Activated CD8-positive, alpha-beta memory T cell treated with anti-CD3 and anti-CD28 coated beads, Interleukin-2, amount 10 ng/mL, durations not matched to agents 7 days and 5 days (primary cell): ENCODE results near the gene RIC8A. TPM values are rescaled to one million over a fixed set of nuclear protein-coding genes. Genes with fewer than 3 reads are reported as not detected.
A peak's percentile ranks its signal among the peaks of the same experiment; 100 is the strongest.

Experiments used
- ATAC-seq: fragments of 150-1000 bp; cut with Tn5 transposase; one replicate; pipeline ENCODE4 v1.10.0; 2021; ENCODE audit warnings: moderate library complexity
- CTCF ChIA-PET: fragments of 350-600 bp; sonication (Branson Sonifier 250); formaldehyde crosslinking; loops from one replicate; lab custom pipeline; 2021; ENCODE audit warnings: antibody characterized with exemption; lab: Charles Lee
- DNase-seq: peaks from one replicate; pipeline ENCODE4 v3.0.0-alpha.2; 2020
- H3K27ac Mint-ChIP-seq: one replicate; pipeline ENCODE4 v1.8.0; 2021; ENCODE audit warnings: mild to moderate bottlenecking, mixed read lengths
- H3K27me3 Mint-ChIP-seq: one replicate; pipeline ENCODE4 v1.8.0; 2021; ENCODE audit warnings: mixed read lengths
- H3K36me3 Mint-ChIP-seq: one replicate; pipeline ENCODE4 v1.8.0; 2021; ENCODE audit warnings: mild to moderate bottlenecking, mixed read lengths
- H3K4me1 Mint-ChIP-seq: one replicate; pipeline ENCODE4 v1.8.0; 2021; ENCODE audit warnings: mixed read lengths
- H3K4me3 Mint-ChIP-seq: one replicate; pipeline ENCODE4 v1.8.0; 2021; ENCODE audit warnings: mild to moderate bottlenecking, moderate library complexity, mixed read lengths
- H3K9me3 Mint-ChIP-seq: one replicate; pipeline ENCODE4 v1.8.0; 2022; ENCODE audit warnings: low read depth, mixed read lengths
- total RNA-seq, 2 experiments: library from RNA; stranded (reverse); gene quantifications; one replicate each; pipeline ENCODE4 v1.2.3, GENCODE V29; 2021

Gene RIC8A
- total RNA-seq, 2 experiments from 2014 or later, result 110 to 113 TPM

DNA sequence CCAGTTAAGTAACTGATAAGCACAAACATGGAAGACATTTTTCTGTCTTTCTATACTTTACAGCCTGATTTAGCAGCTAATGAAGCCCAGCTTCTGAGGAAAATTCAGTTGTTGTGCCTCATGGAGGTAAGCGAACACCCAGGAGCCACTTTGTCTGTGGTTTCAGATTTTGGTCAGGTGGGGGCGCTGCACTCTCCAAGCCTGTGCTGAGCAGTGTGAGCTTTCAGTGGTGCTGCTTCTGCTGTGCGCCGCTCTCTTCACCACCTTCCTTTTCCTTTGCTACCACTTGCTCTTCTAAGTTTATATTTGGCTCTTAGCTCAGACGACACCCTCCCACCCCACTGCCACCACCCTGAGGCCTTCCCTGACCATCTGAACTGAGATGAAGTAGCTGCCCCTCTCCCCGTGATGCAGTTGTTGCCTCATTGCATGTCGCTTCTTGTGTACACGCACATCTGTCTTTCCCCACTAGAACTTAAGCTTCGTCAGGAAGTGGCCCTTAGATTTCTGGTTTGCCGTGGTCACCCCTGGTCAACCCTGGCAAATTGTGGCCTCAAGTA, 43.3 kb downstream of the RIC8A start:
- Mint-ChIP-seq H3K4me3 (no peak overlapping the region), H3K27me3 (no peaks in the 10 kb centered on the region), H3K27ac (peak overlapping the region; percentile 49), H3K9me3 (no peaks in the 10 kb centered on the region), H3K4me1 (peaks cover 12% of the 10 kb centered on the region), H3K36me3 (peaks cover 48% of the 10 kb centered on the region)
- CTCF ChIA-PET, result interaction anchor here (0.7 to 4.7 kb wide), 37 partner anchors 10 to 472 kb away, joined by 3 to 45 read pairs (median 6); partner anchors contain the start of genes BET1L, IFITM2, IFITM5 and NLRP6
- ATAC-seq (peak; percentile 97), DNase-seq (peak; percentile 83)

DNA sequence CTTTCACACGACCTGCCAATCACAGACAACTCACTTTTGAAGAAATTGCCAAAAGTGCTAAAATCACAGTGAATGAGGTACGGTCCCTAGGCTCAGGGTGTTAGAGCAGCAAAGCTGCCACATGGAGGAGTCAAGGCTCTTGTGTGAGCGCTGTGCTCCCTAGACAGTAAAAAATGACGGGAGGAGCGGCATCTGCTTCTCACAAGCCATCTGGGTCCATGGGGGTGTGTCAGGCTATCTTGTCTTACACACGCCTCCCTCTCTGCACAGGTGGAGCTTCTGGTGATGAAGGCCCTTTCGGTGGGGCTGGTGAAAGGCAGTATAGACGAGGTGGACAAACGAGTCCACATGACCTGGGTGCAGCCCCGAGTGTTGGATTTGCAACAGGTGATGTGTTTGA, 44.0 kb downstream of the RIC8A start:
- DNase-seq (peak; percentile 39), ATAC-seq (no peak)
- Mint-ChIP-seq H3K4me1 (peaks cover 11% of the 10 kb centered on the region), H3K27me3 (no peaks in the 10 kb centered on the region), H3K4me3 (no peak overlapping the region), H3K27ac (no peak overlapping the region), H3K9me3 (no peaks in the 10 kb centered on the region), H3K36me3 (peaks cover 43% of the 10 kb centered on the region)
- CTCF ChIA-PET, result interaction anchor here (1.1 to 4.7 kb wide), 28 partner anchors 9 to 471 kb away, joined by 3 to 45 read pairs (median 8); partner anchors contain the start of genes IFITM5, NLRP6, PGGHG and PSMD13

- Mint-ChIP-seq H3K36me3 (peaks cover 34% of the 10 kb centered on the region), H3K4me3 (no peak overlapping the region), H3K27me3 (no peaks in the 10 kb centered on the region)
Observed at GRCh38 chr11:252666-253065, 45.2 kb downstream of the RIC8A start.

GRCh38 chr11:253160-253885, 45.8 kb downstream of the RIC8A start:
- Mint-ChIP-seq H3K27ac (no peak overlapping the region), H3K4me1 (peaks cover 11% of the 10 kb centered on the region), H3K27me3 (no peaks in the 10 kb centered on the region), H3K9me3 (no peaks in the 10 kb centered on the region), H3K36me3 (peaks cover 28% of the 10 kb centered on the region), H3K4me3 (no peak overlapping the region)
- CTCF ChIA-PET, result interaction anchor here (0.7 to 3.9 kb wide), 3 partner anchors 13 to 52 kb away, joined by 3 to 26 read pairs (median 3); no protein-coding TSS in a partner anchor
- DNase-seq (no peak), ATAC-seq (no peak)

More at GRCh38 chr11:252666-253065, 45.2 kb downstream of the RIC8A start:
- CTCF ChIA-PET, result interaction anchor here (2.5 to 4.7 kb wide), 6 partner anchors 8 to 196 kb away, joined by 14 to 45 read pairs (median 28); partner anchors contain the start of gene PGGHG
- ATAC-seq (no peak), DNase-seq (no peak)
- Mint-ChIP-seq H3K9me3 (no peaks in the 10 kb centered on the region), H3K27ac (no peak overlapping the region), H3K4me1 (peaks cover 11% of the 10 kb centered on the region)

GRCh38 chr11:253886-254270, 46.4 kb downstream of the RIC8A start:
- Mint-ChIP-seq H3K27me3 (no peaks in the 10 kb centered on the region), H3K4me3 (no peak overlapping the region), H3K27ac (no peak overlapping the region), H3K36me3 (peaks cover 26% of the 10 kb centered on the region), H3K4me1 (peaks cover 11% of the 10 kb centered on the region), H3K9me3 (no peaks in the 10 kb centered on the region)
- CTCF ChIA-PET, result interaction anchor here (0.7 to 1.4 kb wide), 2 partner anchors 13 to 15 kb away, joined by 3 read pairs; no protein-coding TSS in a partner anchor
- ATAC-seq (no peak), DNase-seq (no peak)

GRCh38 chr11:255176-255575, 47.7 kb downstream of the RIC8A start:
- peaks cover 8% of the 10 kb centered on the region for H3K4me1 Mint-ChIP-seq
- H3K27me3 Mint-ChIP-seq, result peaks cover 2% of the 10 kb centered on the region
- H3K36me3 Mint-ChIP-seq, result peaks cover 22% of the 10 kb centered on the region
- no peak overlapping the region for H3K4me3 Mint-ChIP-seq
- DNase-seq (no peak), ATAC-seq (no peak)
- CTCF ChIA-PET, result no interaction called here
- H3K9me3 Mint-ChIP-seq, result no peaks in the 10 kb centered on the region
- no peak overlapping the region for H3K27ac Mint-ChIP-seq

DNA sequence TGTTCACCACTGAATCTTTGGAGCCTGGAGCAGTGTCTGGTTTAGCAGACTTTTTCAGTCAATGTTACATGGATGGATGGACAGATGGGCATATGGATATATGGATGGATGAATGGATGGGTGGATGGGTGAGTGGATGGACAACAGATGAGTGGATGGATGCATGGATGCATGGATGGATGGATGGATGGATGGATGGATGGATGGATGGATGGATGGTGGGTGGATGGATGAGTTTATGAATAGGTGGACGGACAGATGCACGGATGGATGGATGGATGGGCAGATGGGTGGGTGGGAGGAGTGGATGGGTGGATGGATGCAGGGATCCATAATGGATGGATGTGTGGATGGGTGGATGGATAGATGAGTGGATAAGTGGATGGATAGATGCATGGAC, 48.3 kb downstream of the RIC8A start:
- ATAC-seq (no peak), DNase-seq (peak; percentile 18)
- Mint-ChIP-seq H3K4me1 (peaks cover 3% of the 10 kb centered on the region), H3K27ac (no peak overlapping the region), H3K27me3 (peaks cover 2% of the 10 kb centered on the region), H3K9me3 (no peaks in the 10 kb centered on the region), H3K4me3 (no peak overlapping the region), H3K36me3 (peaks cover 18% of the 10 kb centered on the region)
- CTCF ChIA-PET, result no interaction called here

- CTCF ChIA-PET, result interaction anchor here (6.5 kb wide), 1 partner anchor 7 kb away, joined by 45 read pairs; no protein-coding TSS in a partner anchor
- H3K4me1 Mint-ChIP-seq, result peaks cover under 1% of the 10 kb centered on the region
- DNase-seq, result no peak
- H3K4me3 Mint-ChIP-seq, result no peak overlapping the region
- H3K36me3 Mint-ChIP-seq, result peaks cover 11% of the 10 kb centered on the region
- H3K27ac Mint-ChIP-seq, result no peak overlapping the region
- no peak for ATAC-seq
- H3K9me3 Mint-ChIP-seq, result no peaks in the 10 kb centered on the region
- H3K27me3 Mint-ChIP-seq, result peaks cover 2% of the 10 kb centered on the region
Observed at GRCh38 chr11:256952-257737, 49.6 kb downstream of the RIC8A start.

DNA sequence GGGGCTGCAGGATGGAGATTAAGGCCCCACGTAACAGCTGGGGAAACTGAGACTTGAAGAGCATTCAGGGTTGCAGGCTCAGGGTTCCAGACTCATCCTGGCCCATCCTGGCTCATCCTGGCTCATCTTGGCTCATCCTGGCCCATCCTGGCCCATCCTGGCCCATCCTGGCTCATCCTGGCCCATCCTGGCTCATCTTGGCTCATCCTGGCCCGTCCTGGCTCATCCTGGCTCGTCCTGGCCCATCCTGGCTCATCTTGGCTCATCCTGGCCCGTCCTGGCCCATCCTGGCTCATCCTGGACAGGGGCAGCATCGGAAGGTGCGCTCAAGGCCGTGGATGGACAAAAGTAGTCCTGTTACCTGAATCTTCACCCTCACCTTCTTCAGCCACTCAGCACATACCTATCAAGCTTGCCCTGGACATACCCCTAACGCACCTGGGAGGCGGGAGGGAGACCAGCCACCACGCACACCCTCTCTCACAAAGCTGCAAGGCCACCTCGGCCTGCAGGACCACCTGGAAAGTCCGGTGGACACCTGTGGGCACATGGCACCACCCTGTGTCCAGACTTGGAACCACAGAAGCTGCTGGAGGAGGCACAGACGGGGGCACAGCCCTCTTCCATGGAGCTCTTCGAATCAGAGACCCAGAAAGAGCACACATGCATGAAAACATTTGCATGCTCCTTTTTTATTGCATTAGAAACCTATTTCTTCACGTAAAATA, 50.4 kb downstream of the RIC8A start:
- no peak for DNase-seq
- peaks cover 2% of the 10 kb centered on the region for H3K4me1 Mint-ChIP-seq
- no peak overlapping the region for H3K4me3 Mint-ChIP-seq
- H3K9me3 Mint-ChIP-seq, result no peaks in the 10 kb centered on the region
- H3K27ac Mint-ChIP-seq, result no peak overlapping the region
- peaks cover 2% of the 10 kb centered on the region for H3K27me3 Mint-ChIP-seq
- ATAC-seq, result no peak
- H3K36me3 Mint-ChIP-seq, result peaks cover 6% of the 10 kb centered on the region
- CTCF ChIA-PET, result interaction anchor here (1.0 to 6.5 kb wide), 3 partner anchors 8 to 48 kb away, joined by 3 to 45 read pairs (median 3); no protein-coding TSS in a partner anchor

DNA sequence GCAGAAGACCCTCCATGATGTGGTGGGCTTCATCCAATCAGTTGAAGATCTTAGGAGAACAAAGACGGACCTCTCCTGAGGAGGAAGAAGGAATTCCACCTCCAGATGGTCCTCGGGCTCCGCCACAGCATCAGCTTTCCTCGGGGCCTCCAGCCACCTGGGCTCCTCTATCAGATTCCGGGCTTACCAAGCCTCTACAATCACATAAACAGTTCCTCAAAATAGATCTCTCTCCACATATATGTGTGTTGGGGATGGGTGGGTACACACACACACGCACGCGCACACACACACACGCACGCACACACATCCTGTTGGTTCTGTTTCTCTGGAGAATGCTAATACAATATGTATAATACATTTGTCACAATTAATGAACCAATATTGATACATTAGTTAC, 51.9 kb downstream of the RIC8A start:
- peaks cover 2% of the 10 kb centered on the region for H3K4me1 Mint-ChIP-seq
- H3K27ac Mint-ChIP-seq, result no peak overlapping the region
- peaks cover 2% of the 10 kb centered on the region for H3K27me3 Mint-ChIP-seq
- no peaks in the 10 kb centered on the region for H3K9me3 Mint-ChIP-seq
- DNase-seq (no peak), ATAC-seq (no peak)
- no peaks in the 10 kb centered on the region for H3K36me3 Mint-ChIP-seq
- CTCF ChIA-PET, result interaction anchor here (1.3 to 6.5 kb wide), 2 partner anchors 9 to 188 kb away, joined by 4 to 45 read pairs; no protein-coding TSS in a partner anchor
- no peak overlapping the region for H3K4me3 Mint-ChIP-seq

DNA sequence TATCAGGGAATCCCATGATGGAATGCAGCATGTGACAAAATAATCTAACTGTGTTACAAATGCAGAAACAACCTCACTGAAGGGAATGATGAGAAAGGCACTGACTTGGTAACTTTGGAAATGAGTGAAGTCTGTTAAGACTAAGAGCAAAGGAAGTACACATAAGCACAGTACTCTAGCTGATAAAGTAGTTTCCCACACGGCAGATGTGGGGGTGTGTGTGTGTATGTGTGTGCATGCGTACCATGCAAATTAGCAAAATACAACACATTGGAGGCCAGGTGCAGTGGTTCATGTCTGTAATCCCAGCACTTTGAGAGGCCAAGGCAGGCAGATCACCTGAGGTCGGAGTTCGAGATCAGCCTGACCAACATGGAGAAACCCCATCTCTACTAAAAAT, 54.1 kb downstream of the RIC8A start:
- no peaks in the 10 kb centered on the region for H3K9me3 Mint-ChIP-seq
- H3K36me3 Mint-ChIP-seq, result no peaks in the 10 kb centered on the region
- no peak overlapping the region for H3K4me3 Mint-ChIP-seq
- H3K27ac Mint-ChIP-seq, result no peak overlapping the region
- ATAC-seq, result no peak
- H3K4me1 Mint-ChIP-seq, result peaks cover 4% of the 10 kb centered on the region
- peaks cover 2% of the 10 kb centered on the region for H3K27me3 Mint-ChIP-seq
- CTCF ChIA-PET, result interaction anchor here (1.7 to 6.5 kb wide), 2 partner anchors 11 to 97 kb away, joined by 4 to 45 read pairs; no protein-coding TSS in a partner anchor
- DNase-seq, result no peak
